ENCODE results near the gene RXFP1.

RXFP1 gene

GRCh38 chr4:158678767-158679166 is 157.1 kb downstream of the RXFP1 start:
- no peak for DNase-seq

GRCh38 chr4:158681629-158682028 is 159.9 kb downstream of the RXFP1 start:
- no peak for DNase-seq

- no peak for DNase-seq
These were observed 160.4 kb downstream of the RXFP1 start for GRCh38 chr4:158682066-158682465.

GRCh38 chr4:158688813-158689212 is 167.1 kb downstream of the RXFP1 start:
- DNase-seq = no peak
